ENCODE data around the gene MRPL19.
"Not testable (repeated sequence)": the region's sequence is repeated elsewhere in the genome, so short reads cannot be mapped to it uniquely, and the experiment has no call there.

Gene MRPL19

GRCh38 chr2:75656563-75656962 is 10.0 kb downstream of the MRPL19 start:
- DNase-seq (ENCODE audit: low read depth), result no peak
- H3K4me3 ChIP-seq (ENCODE audit: low read depth, low read length), result no peak overlapping the region
- no peak for TF ChIP-seq CTCF (conservative IDR thresholded peaks at IDR 0.05; ENCODE audit: low read depth, low read length)

- no peak for DNase-seq (ENCODE audit: low read depth)
- H3K4me3 ChIP-seq (ENCODE audit: low read depth, low read length), result no peak overlapping the region
- no peak for TF ChIP-seq CTCF (conservative IDR thresholded peaks at IDR 0.05; ENCODE audit: low read depth, low read length)
These were observed 11.2 kb downstream of the MRPL19 start for GRCh38 chr2:75657798-75658197.

DNA sequence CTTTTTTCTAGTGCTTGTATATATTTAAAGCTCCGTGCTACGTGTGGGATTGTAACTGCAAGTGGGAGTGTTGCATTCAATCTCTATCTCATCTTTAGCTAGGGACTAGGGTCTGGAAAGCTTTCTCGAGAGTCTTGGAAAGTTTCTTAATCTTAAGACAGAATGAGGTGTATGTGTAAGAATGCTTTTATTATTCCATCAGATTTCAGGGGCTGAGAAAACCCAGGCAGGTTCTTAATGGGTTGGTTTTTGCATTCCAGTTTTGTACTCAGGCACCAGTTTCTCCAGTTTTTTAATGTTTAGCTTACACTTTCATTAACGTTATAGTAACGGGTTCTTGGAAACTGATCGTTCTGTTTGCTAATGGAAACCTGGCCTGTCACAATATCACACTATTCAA is 20.3 kb downstream of the MRPL19 start:
- no peak for DNase-seq (ENCODE audit: low read depth)
- no peak overlapping the region for H3K4me3 ChIP-seq (ENCODE audit: low read depth, low read length)
- no peak for TF ChIP-seq CTCF (conservative IDR thresholded peaks at IDR 0.05; ENCODE audit: low read depth, low read length)

- DNase-seq (ENCODE audit: low read depth), result no peak
- TF ChIP-seq CTCF (conservative IDR thresholded peaks at IDR 0.05; ENCODE audit: low read depth, low read length), result no peak
These were observed 21.3 kb downstream of the MRPL19 start for GRCh38 chr2:75667884-75668283.

GRCh38 chr2:75675423-75675822 is 28.8 kb downstream of the MRPL19 start:
- H3K4me3 ChIP-seq (ENCODE audit: low read depth, low read length); DNase-seq (ENCODE audit: low read depth): not testable (repeated sequence)

More at GRCh38 chr2:75667884-75668283, 21.3 kb downstream of the MRPL19 start:
- H3K4me3 ChIP-seq (ENCODE audit: low read depth, low read length), result no peak overlapping the region

DNA sequence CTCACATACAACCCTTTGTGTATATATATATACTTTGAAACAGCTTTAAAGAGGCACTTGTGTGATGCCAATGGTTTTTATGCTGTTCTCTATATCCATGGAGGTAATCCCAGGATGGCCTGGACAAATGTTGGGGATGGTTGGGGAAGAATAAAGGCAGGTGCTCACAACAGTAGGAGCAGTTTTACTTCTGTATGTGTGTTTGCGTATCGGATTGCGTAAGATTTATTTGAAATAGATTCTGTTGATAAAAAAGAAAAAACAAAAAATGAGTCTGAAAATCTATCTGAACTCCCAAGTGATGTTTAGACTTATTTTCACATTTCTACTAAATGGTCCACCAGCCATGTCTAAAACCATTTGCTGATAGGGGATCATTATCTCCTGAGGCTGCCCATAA is 29.3 kb downstream of the MRPL19 start:
- no peak for DNase-seq (ENCODE audit: low read depth)
- H3K4me3 ChIP-seq (ENCODE audit: low read depth, low read length), result no peak overlapping the region
- no peak for TF ChIP-seq CTCF (conservative IDR thresholded peaks at IDR 0.05; ENCODE audit: low read depth, low read length)

GRCh38 chr2:75676464-75676863 is 29.9 kb downstream of the MRPL19 start:
- no peak for TF ChIP-seq CTCF (conservative IDR thresholded peaks at IDR 0.05; ENCODE audit: low read depth, low read length)

DNA sequence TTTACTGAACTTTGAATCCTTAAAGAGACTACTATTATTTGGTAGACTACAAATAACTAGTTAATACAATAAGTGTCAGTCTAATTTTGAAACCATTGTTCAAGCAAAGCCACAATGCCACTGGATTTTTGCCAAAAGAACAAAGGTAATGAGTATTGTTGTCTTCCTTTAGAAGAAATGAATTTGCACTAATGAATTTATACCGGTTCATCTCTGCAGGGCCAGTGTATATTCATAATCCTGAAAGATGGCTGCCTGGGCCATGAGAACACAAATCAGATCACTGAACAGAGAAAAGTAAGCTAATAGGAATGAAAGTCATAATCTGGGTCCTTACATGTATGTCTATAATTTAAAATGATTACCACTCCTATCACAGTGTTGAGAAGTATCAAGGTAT is 33.0 kb downstream of the MRPL19 start:
- DNase-seq (ENCODE audit: low read depth), result no peak
- TF ChIP-seq CTCF (conservative IDR thresholded peaks at IDR 0.05; ENCODE audit: low read depth, low read length), result no peak
- no peak overlapping the region for H3K4me3 ChIP-seq (ENCODE audit: low read depth, low read length)

More at GRCh38 chr2:75676464-75676863, 29.9 kb downstream of the MRPL19 start:
- H3K4me3 ChIP-seq (ENCODE audit: low read depth, low read length), result no peak overlapping the region
- no peak for DNase-seq (ENCODE audit: low read depth)
